DMS153 treated with DMSO at 0.1 percent for 48 hours (cell line): ENCODE measurements around the gene MPV17.
"Not testable (repeated sequence)": the region's sequence is repeated elsewhere in the genome, so short reads cannot be mapped to it uniquely, and the experiment has no call there.

Source experiments
- DNase-seq: peaks from one replicate; lab custom pipeline; 2025; ENCODE audit not compliant: unreplicated experiment; lab: John Stamatoyannopoulos, UW

Gene MPV17

DNA sequence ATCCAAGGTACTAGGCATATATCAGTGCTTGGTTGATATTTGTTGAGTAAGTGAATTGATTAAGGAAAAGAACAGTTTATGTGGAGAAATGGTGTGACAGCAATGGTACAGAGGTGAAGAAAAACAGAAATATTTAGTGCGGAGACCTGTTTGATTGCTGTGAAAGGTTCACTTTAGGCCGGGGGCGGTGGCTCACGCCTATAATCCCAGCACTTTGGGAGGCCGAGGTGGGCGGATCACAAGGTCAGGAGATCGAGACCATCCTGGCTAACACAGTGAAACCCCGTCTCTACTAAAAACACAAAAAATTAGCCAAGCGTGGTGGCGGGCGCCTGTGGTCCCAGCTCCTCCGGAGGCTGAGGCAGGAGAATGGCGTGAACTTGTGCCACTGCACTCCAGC lies 54.6 kb downstream of the MPV17 start:
- DNase-seq = not testable (repeated sequence)

GRCh38 chr2:27265536-27265870 lies 57.4 kb downstream of the MPV17 start:
- no peak for DNase-seq

DNA sequence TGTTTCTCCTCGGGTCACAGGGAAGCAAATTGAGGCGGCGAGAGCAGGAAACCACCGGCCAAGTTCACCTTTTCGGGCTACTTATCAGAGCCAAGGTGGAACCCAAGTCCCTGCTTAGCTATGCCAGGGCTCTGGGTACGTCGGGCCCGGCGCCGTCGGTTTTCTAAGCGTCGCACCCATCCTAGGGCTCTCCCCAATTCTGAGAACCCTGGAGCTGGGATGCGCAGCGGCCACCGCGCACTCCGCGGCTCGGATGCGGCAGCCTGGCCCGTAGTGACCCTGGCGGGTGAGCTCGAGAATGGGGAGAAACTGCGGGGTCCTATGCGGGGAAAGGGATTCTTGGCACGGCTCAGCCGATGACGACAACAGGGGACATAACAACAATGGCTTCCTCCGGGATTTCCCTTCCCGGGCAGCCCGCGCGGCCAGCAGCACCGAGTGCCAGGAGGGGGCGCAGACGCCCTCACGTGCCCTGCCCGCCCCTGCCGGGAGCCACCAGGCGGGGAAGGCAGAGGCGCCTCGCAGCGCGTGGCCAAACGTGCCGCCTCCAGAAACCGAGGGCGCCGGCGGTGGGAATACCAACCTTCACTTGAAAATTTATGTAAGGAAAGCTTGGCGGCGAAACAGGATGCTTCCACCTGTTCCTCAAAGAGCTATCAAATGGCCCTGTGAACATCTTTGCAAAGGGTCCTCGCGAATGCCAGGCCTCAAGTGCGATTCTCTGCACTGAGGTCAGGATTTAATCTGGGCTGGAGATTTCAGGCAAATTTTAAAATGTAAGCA lies 58.0 kb downstream of the MPV17 start:
- DNase-seq = peak; percentile 37

DNA sequence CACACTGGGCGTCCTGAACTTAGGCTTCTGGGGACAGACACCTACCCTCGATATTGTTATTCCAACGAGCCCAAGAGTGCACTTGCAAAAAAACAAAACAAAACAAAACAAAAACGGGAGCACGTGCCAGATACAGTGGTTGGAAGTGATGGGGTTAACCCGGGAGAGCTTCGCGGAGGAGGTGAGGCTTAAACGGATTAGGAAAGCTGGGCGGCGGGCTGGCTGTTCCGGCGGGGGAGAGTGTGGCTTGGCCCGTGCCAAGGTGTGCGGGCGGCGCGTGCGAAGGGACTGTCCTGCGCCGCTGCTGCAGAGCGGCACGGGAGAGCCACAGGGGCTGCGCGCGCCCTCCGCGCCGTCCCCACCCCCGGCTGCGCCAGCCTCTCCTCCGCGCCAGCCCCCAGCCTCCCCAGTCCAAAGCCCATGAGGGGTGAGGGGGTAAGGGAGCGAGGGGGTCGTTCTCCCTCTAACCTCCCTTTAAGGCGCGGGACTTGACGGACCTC lies 58.6 kb downstream of the MPV17 start:
- no peak for DNase-seq

DNA sequence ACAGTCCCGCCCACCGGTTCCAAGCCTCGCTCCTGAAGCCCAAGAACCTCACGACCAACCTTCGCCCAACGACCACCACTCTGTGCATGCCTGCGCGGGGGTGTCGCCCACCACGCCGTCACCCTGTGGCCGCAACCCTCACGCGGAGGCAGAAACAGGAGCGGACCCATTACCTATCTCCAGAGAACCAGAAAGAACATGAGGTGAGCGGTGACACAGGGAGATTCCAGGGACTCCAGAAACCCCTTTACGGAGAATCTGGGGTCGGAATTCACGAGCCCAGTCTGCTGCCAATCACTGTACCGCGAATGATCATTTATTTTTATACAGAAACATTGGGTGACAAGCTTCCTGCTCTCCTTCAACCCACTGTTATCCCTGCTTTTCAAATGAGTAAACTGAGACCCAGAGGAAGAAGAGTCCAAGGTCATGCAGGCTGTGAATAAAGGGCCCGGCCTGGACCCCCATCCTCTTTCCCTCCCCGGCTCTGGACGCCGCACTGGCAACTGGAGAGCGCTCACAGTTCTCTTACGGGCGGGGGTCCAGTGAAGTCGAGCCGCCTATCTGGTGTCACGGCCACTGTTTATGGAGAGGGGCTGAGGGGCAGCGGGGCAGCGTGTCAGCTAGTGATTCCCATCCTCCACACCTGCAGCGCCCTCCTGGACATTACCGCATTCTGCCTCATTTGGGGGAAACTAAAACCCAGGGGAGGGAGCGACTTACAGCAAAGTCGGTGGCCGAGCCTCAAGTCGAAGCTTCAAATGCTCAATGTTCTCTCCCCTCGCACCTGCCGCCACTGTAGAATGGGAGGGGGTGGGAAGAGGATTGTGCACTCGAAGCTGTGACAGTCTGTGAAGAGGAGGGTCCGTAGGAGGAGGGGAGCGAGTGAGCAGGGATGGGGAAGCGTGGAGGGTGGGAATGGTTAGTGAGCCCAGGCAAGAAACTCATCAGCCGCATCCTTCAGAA lies 59.3 kb downstream of the MPV17 start:
- DNase-seq = no peak

- no peak for DNase-seq
These were observed 60.3 kb downstream of the MPV17 start, which contains the start of gene SLC30A3 for GRCh38 chr2:27262379-27263286. Gene SLC30A3 (minus strand): TSS chr2:27263047. CDS start chr2:27262906, 141 bp downstream.

DNA sequence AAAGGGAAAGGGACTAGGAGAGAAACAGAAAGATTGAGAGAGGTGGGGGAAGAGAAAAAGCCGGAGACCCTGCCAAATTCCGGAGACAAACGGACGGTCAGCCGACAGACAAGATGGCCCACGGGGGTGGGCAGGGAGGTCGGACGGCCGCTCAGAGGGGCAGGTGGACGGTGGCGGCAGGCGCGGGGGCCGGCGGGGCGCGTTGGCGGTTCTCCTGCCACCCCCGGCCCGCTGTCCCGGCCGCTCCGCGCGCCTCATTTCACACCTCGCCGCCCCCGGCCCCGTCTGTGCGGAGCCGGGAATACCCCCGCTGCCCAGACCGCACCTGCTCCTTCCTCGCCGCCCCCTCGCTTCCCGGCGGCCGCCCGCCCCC lies 61.0 kb downstream of the MPV17 start:
- no peak for DNase-seq

DNA sequence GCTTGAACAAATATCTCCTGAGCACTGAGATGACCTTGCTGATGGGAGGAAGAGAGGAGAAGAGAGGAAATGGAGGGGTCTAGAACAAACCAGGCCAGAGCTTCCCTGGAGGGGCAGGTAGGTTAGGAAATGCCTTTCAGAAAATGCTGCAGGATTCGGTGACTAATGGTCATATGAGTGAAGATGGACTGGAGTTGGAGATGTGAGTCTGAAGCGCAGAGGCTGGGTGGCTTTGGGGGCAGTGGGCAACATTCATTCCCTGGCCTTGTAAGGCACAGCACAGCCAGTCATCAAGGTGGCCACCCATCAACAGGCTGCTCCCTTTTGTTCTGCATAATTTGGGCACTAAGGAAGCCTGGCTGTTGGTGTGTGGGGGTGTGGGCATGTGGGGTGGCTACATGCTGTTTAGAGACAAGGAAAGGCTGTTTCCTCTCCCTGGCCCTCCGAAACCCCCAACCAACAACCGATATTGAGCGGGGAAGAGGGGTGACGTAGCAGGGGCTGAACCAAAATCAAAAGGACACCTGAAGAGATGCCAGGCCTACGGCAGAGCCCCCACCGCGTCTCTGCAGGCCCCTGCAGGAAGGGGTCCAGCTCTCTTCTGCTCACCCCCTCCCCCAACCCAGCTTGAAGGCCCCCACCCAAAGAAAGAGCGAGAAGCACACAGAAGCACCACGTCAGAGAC lies 61.5 kb downstream of the MPV17 start:
- DNase-seq = no peak
